Epithelial cell of esophagus (primary cell): ENCODE data around the gene NETO2.

Source experiments
- DNase-seq: peaks from one replicate; pipeline ENCODE4 v3.0.0; 2010; ENCODE audit warnings: low read depth
- H3K4me3 ChIP-seq: 2 replicates; pipeline ENCODE4 v1.5.1; 2011; ENCODE audit warnings: mild to moderate bottlenecking, low read length, control low read depth
- TF ChIP-seq, protein P1 (sequence below): IDR thresholded peaks from 2 replicates; pipeline ENCODE4 v1.5.1; 2011; ENCODE audit warnings: low read depth, mild to moderate bottlenecking, low read length, control low read depth, inconsistent platforms; ENCODE audit not compliant: insufficient read depth; ENCODE audit errors: missing control alignments

The NETO2 gene

DNA sequence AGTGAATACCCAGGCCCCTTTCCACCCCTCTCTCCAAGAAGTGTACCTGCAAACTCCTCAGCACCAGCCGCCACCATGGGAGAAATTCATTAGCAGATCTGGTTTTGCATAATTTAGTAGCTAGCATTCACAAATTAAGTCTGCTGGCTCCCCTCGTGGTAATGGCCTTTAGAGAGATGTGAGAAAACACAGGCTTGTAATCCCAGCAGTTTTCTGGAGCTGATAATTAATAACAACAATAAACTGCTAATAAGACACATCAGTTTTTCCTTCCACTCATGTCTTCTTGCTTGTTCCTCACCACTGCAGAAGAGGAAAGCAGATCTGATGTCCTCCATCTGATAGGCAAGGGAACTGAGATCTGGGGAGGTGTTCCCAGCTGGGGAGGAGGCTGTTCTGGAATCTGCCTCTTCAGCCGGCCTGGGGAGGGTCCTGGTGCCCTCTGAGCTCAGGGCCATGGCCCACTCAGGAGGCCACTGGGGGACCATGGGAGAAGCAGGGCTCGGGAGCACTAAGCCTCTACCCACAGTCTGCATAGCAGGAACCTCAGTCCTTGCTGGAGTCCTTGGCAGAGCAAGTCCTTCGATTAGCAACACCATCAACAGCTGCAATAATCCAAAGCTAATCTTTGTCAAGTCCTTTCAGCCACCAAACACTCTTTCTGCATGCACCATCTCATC is 96.1 kb downstream of the NETO2 start:
- TF ChIP-seq, protein P1, sequence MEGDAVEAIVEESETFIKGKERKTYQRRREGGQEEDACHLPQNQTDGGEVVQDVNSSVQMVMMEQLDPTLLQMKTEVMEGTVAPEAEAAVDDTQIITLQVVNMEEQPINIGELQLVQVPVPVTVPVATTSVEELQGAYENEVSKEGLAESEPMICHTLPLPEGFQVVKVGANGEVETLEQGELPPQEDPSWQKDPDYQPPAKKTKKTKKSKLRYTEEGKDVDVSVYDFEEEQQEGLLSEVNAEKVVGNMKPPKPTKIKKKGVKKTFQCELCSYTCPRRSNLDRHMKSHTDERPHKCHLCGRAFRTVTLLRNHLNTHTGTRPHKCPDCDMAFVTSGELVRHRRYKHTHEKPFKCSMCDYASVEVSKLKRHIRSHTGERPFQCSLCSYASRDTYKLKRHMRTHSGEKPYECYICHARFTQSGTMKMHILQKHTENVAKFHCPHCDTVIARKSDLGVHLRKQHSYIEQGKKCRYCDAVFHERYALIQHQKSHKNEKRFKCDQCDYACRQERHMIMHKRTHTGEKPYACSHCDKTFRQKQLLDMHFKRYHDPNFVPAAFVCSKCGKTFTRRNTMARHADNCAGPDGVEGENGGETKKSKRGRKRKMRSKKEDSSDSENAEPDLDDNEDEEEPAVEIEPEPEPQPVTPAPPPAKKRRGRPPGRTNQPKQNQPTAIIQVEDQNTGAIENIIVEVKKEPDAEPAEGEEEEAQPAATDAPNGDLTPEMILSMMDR, result no peak
- H3K4me3 ChIP-seq, result no peak overlapping the region
- DNase-seq, result no peak

- DNase-seq, result no peak
- TF ChIP-seq, protein P1, result no peak
- H3K4me3 ChIP-seq, result no peak overlapping the region
Observed at GRCh38 chr16:47046726-47047523, 96.8 kb downstream of the NETO2 start.

- TF ChIP-seq, protein P1, result no peak
- no peak for DNase-seq
- no peak overlapping the region for H3K4me3 ChIP-seq
Observed at GRCh38 chr16:47045459-47045858, 98.3 kb downstream of the NETO2 start.

GRCh38 chr16:47045023-47045422 is 98.7 kb downstream of the NETO2 start:
- TF ChIP-seq, protein P1, result no peak
- DNase-seq, result no peak
- H3K4me3 ChIP-seq, result no peak overlapping the region

DNA sequence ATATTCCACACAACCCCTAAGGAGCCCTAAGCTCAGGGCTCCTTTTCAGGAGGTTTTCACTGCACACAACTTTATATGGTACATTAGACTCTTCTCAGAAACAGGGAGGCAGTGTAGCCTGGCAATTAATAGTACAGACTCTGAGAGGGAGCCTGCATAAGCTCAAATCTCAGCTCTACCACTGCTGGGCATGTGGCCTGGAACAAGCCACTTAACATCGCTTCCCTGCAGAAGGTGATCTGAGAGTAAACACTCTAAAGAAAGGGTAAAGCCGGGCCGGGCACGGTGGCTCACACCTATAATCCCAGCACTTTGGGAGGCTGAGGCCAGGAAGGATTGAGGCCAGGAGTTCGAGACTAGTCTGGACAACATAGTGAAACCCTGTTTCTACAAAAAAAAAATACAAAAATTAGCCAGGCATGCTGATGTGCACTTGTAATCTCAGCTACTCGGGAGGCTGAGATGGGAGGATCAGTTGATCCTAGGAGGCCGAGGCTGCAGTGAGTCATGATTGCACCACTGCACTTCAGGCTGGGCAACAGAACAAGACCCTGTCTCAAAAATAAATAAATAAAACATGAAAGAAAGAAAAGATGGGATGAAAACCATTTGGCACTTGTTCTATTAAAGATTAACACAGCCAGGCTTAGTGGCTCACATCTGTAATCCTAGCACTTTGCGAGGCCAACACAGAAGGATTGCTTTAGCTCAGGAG is 99.6 kb downstream of the NETO2 start:
- TF ChIP-seq, protein P1, result no peak
- no peak overlapping the region for H3K4me3 ChIP-seq
- DNase-seq, result no peak

- H3K4me3 ChIP-seq, result no peak overlapping the region
- TF ChIP-seq, protein P1, result no peak
- DNase-seq, result no peak
Observed at GRCh38 chr16:47043200-47043599, 100.5 kb downstream of the NETO2 start.
